ENCODE data around the gene PODN. TPM values are rescaled to one million over a fixed set of nuclear protein-coding genes. Genes with fewer than 3 reads are reported as not detected.

The PODN gene
- total RNA-seq, 1 donor from 2014 or later = 0.53 TPM

DNA sequence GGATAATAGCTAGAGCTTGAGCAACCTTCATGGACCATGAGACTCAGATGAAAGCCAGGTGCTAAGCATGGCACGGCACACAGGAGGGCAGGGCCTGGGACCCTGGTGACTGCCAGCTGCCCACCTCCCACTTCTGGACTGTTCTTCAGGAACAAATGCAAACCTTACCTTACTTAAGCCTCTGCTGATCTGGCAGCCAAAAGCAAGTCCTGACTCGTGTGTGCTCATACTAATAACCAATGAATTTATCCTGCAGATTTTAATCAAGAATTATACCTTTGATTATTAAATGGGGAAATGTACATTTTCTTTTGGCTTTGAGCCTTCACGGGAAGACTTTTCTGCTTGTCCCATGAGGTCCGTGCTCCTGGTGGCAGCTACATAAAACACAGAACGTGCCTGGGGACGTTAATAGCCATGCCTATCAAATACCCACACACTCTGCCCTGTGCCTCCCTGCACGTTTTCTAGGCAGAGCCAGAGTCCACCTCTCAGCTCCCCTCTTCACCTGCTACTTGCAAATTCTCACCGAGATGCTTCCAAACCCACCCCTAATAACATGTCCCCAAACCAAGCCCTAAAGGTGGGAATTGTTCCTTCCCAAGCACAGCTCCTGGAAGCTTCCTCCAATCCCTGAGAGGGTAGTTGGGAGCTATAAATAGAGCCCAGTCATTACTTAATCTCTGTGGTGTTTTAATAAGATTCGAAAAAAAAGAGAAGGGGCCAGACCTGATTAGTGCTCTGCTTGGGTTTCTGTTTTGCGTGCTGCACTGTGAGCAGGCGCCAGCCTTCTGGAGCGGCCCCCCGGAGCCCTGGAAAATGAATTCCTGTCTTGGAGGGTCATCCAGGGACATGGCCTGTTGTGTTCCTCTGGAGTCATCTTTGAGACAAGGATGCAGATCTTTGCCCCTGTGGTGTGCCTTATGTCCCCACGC, 46.9 kb downstream of the PODN start:
- H3K27me3 ChIP-seq (ENCODE audit: control insufficient read depth, insufficient read depth, low read length) = no peaks in the 10 kb centered on the region
- no peaks in the 10 kb centered on the region for H3K36me3 ChIP-seq (ENCODE audit: control insufficient read depth, insufficient read depth, low read length)
- TF ChIP-seq CTCF (IDR thresholded peaks at IDR 0.05; ENCODE audit: insufficient read depth, low read length, severe bottlenecking) = no peak
- DNase-seq (ENCODE audit: low read depth) (peak; percentile 50), FAIRE-seq (peak; percentile 23)
- no peak overlapping the region for H3K4me3 ChIP-seq (ENCODE audit: low read depth, low read length)

DNA sequence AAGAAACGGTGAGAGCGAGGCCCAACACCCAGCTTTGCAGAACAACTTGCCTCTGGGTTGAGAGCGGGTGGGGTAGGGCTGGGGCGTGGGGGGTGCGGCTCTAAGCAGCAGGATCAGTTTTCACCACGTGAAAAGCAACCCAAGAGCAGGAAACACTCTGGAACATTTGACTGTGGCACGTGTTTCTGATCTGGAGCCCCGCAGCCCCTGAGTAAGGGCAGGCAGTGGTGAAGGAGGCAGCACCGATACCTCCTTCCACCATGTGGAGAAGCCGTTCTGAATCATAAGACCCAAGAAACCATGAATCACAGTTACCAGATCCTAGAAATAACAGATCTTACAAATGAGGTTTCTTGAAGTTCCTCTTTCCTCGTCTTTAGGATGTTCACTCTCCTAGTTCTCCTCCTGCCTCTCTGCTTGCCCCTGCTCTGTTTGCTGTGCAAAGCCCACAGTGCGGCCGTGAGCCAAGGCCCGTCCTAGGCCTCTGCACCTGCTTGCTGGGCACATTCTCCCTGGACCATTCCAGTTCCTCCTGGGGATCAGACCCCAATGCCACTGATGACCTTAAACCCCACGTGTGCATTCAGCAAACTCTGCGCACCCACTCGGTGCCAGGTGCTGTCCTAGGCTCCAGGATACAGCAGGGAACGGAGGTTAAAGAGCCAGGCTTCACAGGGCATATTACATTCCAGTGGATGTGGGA, 48.5 kb downstream of the PODN start:
- peak; percentile 63 for DNase-seq (ENCODE audit: low read depth)
- Histone ChIP-seq H3K27me3 (ENCODE audit: control insufficient read depth, insufficient read depth, low read length) (no peaks in the 10 kb centered on the region), H3K36me3 (ENCODE audit: control insufficient read depth, insufficient read depth, low read length) (no peaks in the 10 kb centered on the region), H3K4me3 (ENCODE audit: low read depth, low read length) (no peak overlapping the region)
- no peak for TF ChIP-seq CTCF (IDR thresholded peaks at IDR 0.05; ENCODE audit: insufficient read depth, low read length, severe bottlenecking)
- FAIRE-seq = no peak

GRCh38 chr1:53111073-53111556, 49.1 kb downstream of the PODN start:
- no peak overlapping the region for H3K4me3 ChIP-seq (ENCODE audit: low read depth, low read length)
- H3K36me3 ChIP-seq (ENCODE audit: control insufficient read depth, insufficient read depth, low read length) = no peaks in the 10 kb centered on the region
- no peak for TF ChIP-seq CTCF (IDR thresholded peaks at IDR 0.05; ENCODE audit: insufficient read depth, low read length, severe bottlenecking)
- DNase-seq (ENCODE audit: low read depth) (no peak), FAIRE-seq (peak; percentile 18)
- H3K27me3 ChIP-seq (ENCODE audit: control insufficient read depth, insufficient read depth, low read length) = no peaks in the 10 kb centered on the region

GRCh38 chr1:53111693-53112092, 49.7 kb downstream of the PODN start:
- DNase-seq (ENCODE audit: low read depth) = no peak
- H3K27me3 ChIP-seq (ENCODE audit: control insufficient read depth, insufficient read depth, low read length) = no peaks in the 10 kb centered on the region
- no peak overlapping the region for H3K4me3 ChIP-seq (ENCODE audit: low read depth, low read length)
- no peaks in the 10 kb centered on the region for H3K36me3 ChIP-seq (ENCODE audit: control insufficient read depth, insufficient read depth, low read length)
- TF ChIP-seq CTCF (IDR thresholded peaks at IDR 0.05; ENCODE audit: insufficient read depth, low read length, severe bottlenecking) = no peak
- peak; percentile 28 for FAIRE-seq

DNA sequence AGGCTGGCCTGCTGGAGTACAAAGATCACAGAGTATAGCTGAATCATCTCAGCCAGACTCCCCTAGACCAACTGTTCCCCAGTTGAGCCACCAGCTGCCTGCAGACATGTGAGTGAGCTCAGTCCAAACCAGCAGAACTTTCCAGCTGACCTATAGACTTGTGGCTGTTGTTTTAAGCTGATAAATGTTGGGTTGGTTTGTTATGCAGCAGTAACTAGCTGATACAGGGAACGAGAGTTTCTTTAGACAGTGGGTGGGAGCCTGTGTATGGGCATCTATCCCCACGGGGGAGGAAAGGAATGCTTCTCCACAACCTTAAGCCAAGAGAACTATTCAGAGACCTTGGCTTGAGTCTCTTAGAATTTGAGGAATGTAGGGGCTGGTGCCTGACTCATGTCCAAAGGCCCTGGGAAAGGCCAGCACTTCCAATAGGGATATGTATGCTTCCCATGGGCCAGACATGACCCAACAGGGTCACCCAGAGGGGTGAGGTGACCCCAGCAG, 50.3 kb downstream of the PODN start:
- H3K4me3 ChIP-seq (ENCODE audit: low read depth, low read length) = no peak overlapping the region
- H3K27me3 ChIP-seq (ENCODE audit: control insufficient read depth, insufficient read depth, low read length) = no peaks in the 10 kb centered on the region
- no peak for TF ChIP-seq CTCF (IDR thresholded peaks at IDR 0.05; ENCODE audit: insufficient read depth, low read length, severe bottlenecking)
- DNase-seq (ENCODE audit: low read depth) = no peak
- H3K36me3 ChIP-seq (ENCODE audit: control insufficient read depth, insufficient read depth, low read length) = no peaks in the 10 kb centered on the region
- no peak for FAIRE-seq
